ENCODE results near the gene ADARB2. TPM values are rescaled to one million over a fixed set of nuclear protein-coding genes. Genes with fewer than 3 reads are reported as not detected.

ADARB2 gene
- total and polyA plus RNA-seq, 2 experiments from 2014 or later, result 2.0 to 5.0 TPM

GRCh38 chr10:1454428-1454827, 282.9 kb downstream of the ADARB2 start:
- Histone ChIP-seq H3K36me3 (ENCODE audit: insufficient read depth) (no peaks in the 10 kb centered on the region), H3F3A (replicated peaks; ENCODE audit: low read depth) (no peaks in the 10 kb centered on the region), H3K4me3 (no peak overlapping the region), H3K9me2 (ENCODE audit: insufficient read depth) (peaks cover 4% of the 10 kb centered on the region; the same call in 1 of the 2 replicates), H3K4me1 (ENCODE audit: insufficient read depth) (no peaks in the 10 kb centered on the region), H3K79me2 (replicated peaks; ENCODE audit: insufficient read depth) (no peaks in the 10 kb centered on the region), H3K27me3 (ENCODE audit: insufficient read depth) (no peaks in the 10 kb centered on the region), H2AFZ (no peak overlapping the region), H3K4me2 (no peak overlapping the region), H3K27ac (ENCODE audit: low read depth) (no peak overlapping the region), H4K20me1 (replicated peaks; ENCODE audit: insufficient read depth) (no peaks in the 10 kb centered on the region)
- ATAC-seq (no peak), DNase-seq (ENCODE audit: low spot score) (no peak)
- Mint-ChIP-seq H3K27me3 (ENCODE audit: insufficient read depth, low read depth, poor library complexity) (peaks cover 2% of the 10 kb centered on the region), H3K4me1 (peaks cover under 1% of the 10 kb centered on the region; the same call in 2 of the 3 replicates), H3K36me3 (ENCODE audit: low read depth) (no peaks in the 10 kb centered on the region; the same call in 2 of the 3 replicates), H3K27ac (no peak overlapping the region), H3K4me3 (no peak overlapping the region), H3K9me3 (no peaks in the 10 kb centered on the region; the same call in 2 of the 3 replicates)
- TF ChIP-seq JUNB (IDR thresholded peaks at IDR 0.05; ENCODE audit: unreplicated experiment), result no peak
- no peak for TF ChIP-seq NANOG (IDR thresholded peaks at IDR 0.05; ENCODE audit: borderline replicate concordance)
- TF ChIP-seq EZH2phosphoT487 (IDR thresholded peaks at IDR 0.05; ENCODE audit: unreplicated experiment), result no peak
- no peak for TF ChIP-seq CREB1 (CRISPR knock-in tag; IDR thresholded peaks at IDR 0.05; ENCODE audit: low read depth)
- TF ChIP-seq, protein P1, sequence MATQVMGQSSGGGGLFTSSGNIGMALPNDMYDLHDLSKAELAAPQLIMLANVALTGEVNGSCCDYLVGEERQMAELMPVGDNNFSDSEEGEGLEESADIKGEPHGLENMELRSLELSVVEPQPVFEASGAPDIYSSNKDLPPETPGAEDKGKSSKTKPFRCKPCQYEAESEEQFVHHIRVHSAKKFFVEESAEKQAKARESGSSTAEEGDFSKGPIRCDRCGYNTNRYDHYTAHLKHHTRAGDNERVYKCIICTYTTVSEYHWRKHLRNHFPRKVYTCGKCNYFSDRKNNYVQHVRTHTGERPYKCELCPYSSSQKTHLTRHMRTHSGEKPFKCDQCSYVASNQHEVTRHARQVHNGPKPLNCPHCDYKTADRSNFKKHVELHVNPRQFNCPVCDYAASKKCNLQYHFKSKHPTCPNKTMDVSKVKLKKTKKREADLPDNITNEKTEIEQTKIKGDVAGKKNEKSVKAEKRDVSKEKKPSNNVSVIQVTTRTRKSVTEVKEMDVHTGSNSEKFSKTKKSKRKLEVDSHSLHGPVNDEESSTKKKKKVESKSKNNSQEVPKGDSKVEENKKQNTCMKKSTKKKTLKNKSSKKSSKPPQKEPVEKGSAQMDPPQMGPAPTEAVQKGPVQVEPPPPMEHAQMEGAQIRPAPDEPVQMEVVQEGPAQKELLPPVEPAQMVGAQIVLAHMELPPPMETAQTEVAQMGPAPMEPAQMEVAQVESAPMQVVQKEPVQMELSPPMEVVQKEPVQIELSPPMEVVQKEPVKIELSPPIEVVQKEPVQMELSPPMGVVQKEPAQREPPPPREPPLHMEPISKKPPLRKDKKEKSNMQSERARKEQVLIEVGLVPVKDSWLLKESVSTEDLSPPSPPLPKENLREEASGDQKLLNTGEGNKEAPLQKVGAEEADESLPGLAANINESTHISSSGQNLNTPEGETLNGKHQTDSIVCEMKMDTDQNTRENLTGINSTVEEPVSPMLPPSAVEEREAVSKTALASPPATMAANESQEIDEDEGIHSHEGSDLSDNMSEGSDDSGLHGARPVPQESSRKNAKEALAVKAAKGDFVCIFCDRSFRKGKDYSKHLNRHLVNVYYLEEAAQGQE (IDR thresholded peaks at IDR 0.05; ENCODE audit: unreplicated experiment), result no peak
- no peak for TF ChIP-seq CTCF (conservative IDR thresholded peaks at IDR 0.05; ENCODE audit: low read depth in 2 of 2)
- TF ChIP-seq ETS1 (IDR thresholded peaks at IDR 0.05), result no peak
- no peak for TF ChIP-seq STAT1 (IDR thresholded peaks at IDR 0.05; ENCODE audit: unreplicated experiment)
- no peak for TF ChIP-seq EZH2 (IDR thresholded peaks at IDR 0.05; ENCODE audit: low read depth, unreplicated experiment)
- no peak for TF ChIP-seq ZNF462 (CRISPR knock-in tag; IDR thresholded peaks at IDR 0.05)
- no peak for TF ChIP-seq POLR2AphosphoS5 (IDR thresholded peaks at IDR 0.05; ENCODE audit: low read depth)
- TF ChIP-seq ZNF331 (CRISPR knock-in tag; IDR thresholded peaks at IDR 0.05; ENCODE audit: low read depth), result no peak
- TF ChIP-seq ZNF114 (CRISPR knock-in tag; IDR thresholded peaks at IDR 0.05), result no peak
